GM23248 (cell line): ENCODE measurements around the gene CASZ1. TPM values are rescaled to one million over a fixed set of nuclear protein-coding genes. Genes with fewer than 3 reads are reported as not detected.

Experiments
- DNase-seq: peaks from one replicate; pipeline ENCODE4 v3.0.0-alpha.2; 2015
- H2AFZ ChIP-seq: fragments of 200-600 bp; sonication (generic); 2 replicates; pipeline ENCODE4 v1.6.1; 2016; ENCODE audit warnings: antibody characterized with exemption
- H3F3A ChIP-seq: fragments of 200-600 bp; sonication (generic); 2 replicates; pipeline ENCODE4 v1.6.1; 2016; ENCODE audit warnings: mild to moderate bottlenecking, antibody characterized with exemption, mixed run types; ENCODE audit not compliant: insufficient read depth
- H3K27ac ChIP-seq: fragments of 200-600 bp; sonication (generic); 2 replicates; pipeline ENCODE4 v1.5.1; 2016; ENCODE audit warnings: mild to moderate bottlenecking
- H3K27me3 ChIP-seq: fragments of 200-600 bp; sonication (generic); replicated peaks from 2 replicates; pipeline ENCODE4 v1.6.1; 2016; ENCODE audit warnings: mild to moderate bottlenecking; ENCODE audit not compliant: insufficient read depth
- H3K36me3 ChIP-seq: fragments of 200-600 bp; sonication (generic); 2 replicates; pipeline ENCODE4 v1.6.1; 2016; ENCODE audit warnings: low read depth, mild to moderate bottlenecking
- H3K4me1 ChIP-seq: fragments of 200-600 bp; sonication (generic); 2 replicates; pipeline ENCODE4 v1.6.1; 2016; ENCODE audit warnings: mild to moderate bottlenecking; ENCODE audit not compliant: insufficient read depth
- H3K4me2 ChIP-seq: fragments of 200-600 bp; sonication (generic); one replicate; pipeline ENCODE4 v1.6.1; 2016; ENCODE audit warnings: mild to moderate bottlenecking; ENCODE audit not compliant: unreplicated experiment
- H3K4me3 ChIP-seq: fragments of 200-600 bp; sonication (generic); 2 replicates; pipeline ENCODE4 v1.5.1; 2016; ENCODE audit warnings: mild to moderate bottlenecking
- H3K79me2 ChIP-seq: fragments of 200-600 bp; sonication (generic); 2 replicates; pipeline ENCODE4 v1.6.1; 2016; ENCODE audit warnings: mild to moderate bottlenecking; ENCODE audit not compliant: insufficient read depth
- H3K9ac ChIP-seq: fragments of 200-600 bp; sonication (generic); 2 replicates; pipeline ENCODE4 v1.6.1; 2016; ENCODE audit warnings: mild to moderate bottlenecking
- H3K9me2 ChIP-seq: fragments of 200-600 bp; sonication (generic); 2 replicates; pipeline ENCODE4 v1.6.1; 2016; ENCODE audit warnings: mixed run types, mild to moderate bottlenecking, moderate library complexity; ENCODE audit not compliant: insufficient read depth
- H3K9me3 ChIP-seq: fragments of 200-600 bp; sonication (generic); one replicate; pipeline ENCODE4 v1.6.1; 2017; ENCODE audit warnings: low read depth
- H4K20me1 ChIP-seq: fragments of 200-600 bp; sonication (generic); 2 replicates; pipeline ENCODE4 v1.6.0; 2016; ENCODE audit not compliant: insufficient read depth
- EZH2 ChIP-seq: fragments of 200-600 bp; sonication (generic); IDR thresholded peaks from 2 replicates; pipeline ENCODE4 v1.6.1; 2018; ENCODE audit warnings: antibody characterized with exemption, mild to moderate bottlenecking; ENCODE audit not compliant: insufficient read depth, poor library complexity, severe bottlenecking
- EZH2phosphoT487 ChIP-seq: fragments of 200-600 bp; sonication (generic); IDR thresholded peaks from 2 replicates; pipeline ENCODE4 v1.6.1; 2018; ENCODE audit warnings: antibody characterized with exemption, moderate library complexity, mild to moderate bottlenecking, low read depth; ENCODE audit not compliant: insufficient read depth
- WGBS, 2 experiments: methylation state at CpG; one replicate each; pipeline ENCODE4 v1.1.6; 2015 to 2017; ENCODE audit warnings: low lambda C conversion rate in 2 of 2, low coverage in 1 of 2; ENCODE audit errors: missing lambda C conversion rate in 2 of 2; 5-methylcytosine and 5-hydroxymethylcytosine counted together
- in situ Hi-C: fragments of 300-500 bp; cut with MboI; formaldehyde crosslinking; loops from 2 replicates; pipeline ENCODE4 v1.15.0; 2020
- polyA plus RNA-seq: library from polyadenylated mRNA; unstranded; fragments of >200 nt; fragmentation: Nextera tagmentation; extraction: Ambion mirVana; gene quantifications from 2 replicates; pipeline ENCODE4 v1.2.1, GENCODE V29; 2016
- total RNA-seq: library from RNA; depleted of rRNA; stranded (reverse); fragments of >200 nt; shearing (Covaris generic); gene quantifications from 2 replicates; pipeline ENCODE4 v1.2.3, GENCODE V29; 2014

CASZ1 gene
- total and polyA plus RNA-seq, 2 experiments from 2014 or later = 0.11 to 0.54 TPM

GRCh38 chr1:10626791-10627410 is 169.5 kb downstream of the CASZ1 start:
- no peak overlapping the region for H2AFZ ChIP-seq
- TF ChIP-seq EZH2 (no peak), EZH2phosphoT487 (no peak)
- no peaks in the 10 kb centered on the region for H3K4me1 ChIP-seq
- no peaks in the 10 kb centered on the region for H3K36me3 ChIP-seq
- no peaks in the 10 kb centered on the region for H4K20me1 ChIP-seq
- no peaks in the 10 kb centered on the region for H3K27me3 ChIP-seq
- H3K4me3 ChIP-seq = no peak overlapping the region
- H3K27ac ChIP-seq = no peak overlapping the region
- H3K9me2 ChIP-seq = no peaks in the 10 kb centered on the region
- H3K4me2 ChIP-seq = no peak overlapping the region
- in situ Hi-C loops = no loop called here
- no peaks in the 10 kb centered on the region for H3F3A ChIP-seq
- WGBS, 2 experiments = 93 to 94% methylated on average over 22 of the region's 22 CpGs
- no peaks in the 10 kb centered on the region for H3K9me3 ChIP-seq
- H3K79me2 ChIP-seq = no peaks in the 10 kb centered on the region
- no peak overlapping the region for H3K9ac ChIP-seq
- no peak for DNase-seq

- Histone ChIP-seq H3F3A (no peaks in the 10 kb centered on the region), H2AFZ (no peak overlapping the region), H3K27me3 (no peaks in the 10 kb centered on the region), H3K4me2 (no peak overlapping the region), H3K9me3 (no peaks in the 10 kb centered on the region), H3K4me3 (no peak overlapping the region), H3K9ac (no peak overlapping the region), H3K9me2 (no peaks in the 10 kb centered on the region), H3K79me2 (no peaks in the 10 kb centered on the region), H3K4me1 (no peaks in the 10 kb centered on the region), H4K20me1 (no peaks in the 10 kb centered on the region), H3K36me3 (no peaks in the 10 kb centered on the region), H3K27ac (no peak overlapping the region)
- no peak for DNase-seq
- in situ Hi-C loops = no loop called here
- no peak for TF ChIP-seq EZH2
- no peak for TF ChIP-seq EZH2phosphoT487
- WGBS, 2 experiments = 74 to 77% methylated on average over 11 to 13 of the region's 13 CpGs
Observed at GRCh38 chr1:10626131-10626731, 170.2 kb downstream of the CASZ1 start.

- 34 to 39% methylated on average over 10 of the region's 10 CpGs for WGBS, 2 experiments
- TF ChIP-seq EZH2 = no peak
- TF ChIP-seq EZH2phosphoT487 = no peak
- Histone ChIP-seq H3K9me3 (no peaks in the 10 kb centered on the region), H3K4me3 (no peak overlapping the region), H3K4me2 (no peak overlapping the region), H3K36me3 (no peaks in the 10 kb centered on the region), H3K27ac (no peak overlapping the region), H2AFZ (no peak overlapping the region), H3F3A (no peaks in the 10 kb centered on the region), H3K9ac (no peak overlapping the region), H3K9me2 (no peaks in the 10 kb centered on the region), H3K4me1 (no peaks in the 10 kb centered on the region), H3K79me2 (no peaks in the 10 kb centered on the region), H3K27me3 (no peaks in the 10 kb centered on the region), H4K20me1 (no peaks in the 10 kb centered on the region)
- in situ Hi-C loops = no loop called here
- DNase-seq = no peak
Observed at GRCh38 chr1:10625554-10625953, 170.9 kb downstream of the CASZ1 start.

- TF ChIP-seq EZH2 (no peak), EZH2phosphoT487 (no peak)
- Histone ChIP-seq H2AFZ (no peak overlapping the region), H3K36me3 (no peaks in the 10 kb centered on the region), H3F3A (no peaks in the 10 kb centered on the region), H3K4me1 (no peaks in the 10 kb centered on the region), H3K9me3 (no peaks in the 10 kb centered on the region), H3K79me2 (no peaks in the 10 kb centered on the region), H3K9me2 (no peaks in the 10 kb centered on the region), H3K27me3 (no peaks in the 10 kb centered on the region), H3K27ac (no peak overlapping the region), H3K4me3 (no peak overlapping the region), H4K20me1 (no peaks in the 10 kb centered on the region), H3K4me2 (no peak overlapping the region), H3K9ac (no peak overlapping the region)
- in situ Hi-C loops = no loop called here
- 77 to 86% methylated on average over 9 of the region's 9 CpGs for WGBS, 2 experiments
- DNase-seq = no peak
Observed at GRCh38 chr1:10625076-10625475, 171.4 kb downstream of the CASZ1 start.
